Measurements from ENCODE around the gene CNGA2. TPM values are rescaled to one million over a fixed set of nuclear protein-coding genes. Genes with fewer than 3 reads are reported as not detected.

Gene CNGA2
- total RNA-seq, 1 donor from 2014 or later: not detected

GRCh38 chrX:151711787-151712186 is 22.8 kb upstream of the CNGA2 start:
- DNase-seq (ENCODE audit: low spot score): no peak

GRCh38 chrX:151712253-151712652 is 22.3 kb upstream of the CNGA2 start:
- DNase-seq (ENCODE audit: low spot score): peak; percentile 76

GRCh38 chrX:151713849-151714248 is 20.7 kb upstream of the CNGA2 start:
- peak; percentile 57 for DNase-seq (ENCODE audit: low spot score)

GRCh38 chrX:151714362-151714761 is 20.2 kb upstream of the CNGA2 start:
- peak; percentile 26 for DNase-seq (ENCODE audit: low spot score)

GRCh38 chrX:151715752-151716151 is 18.8 kb upstream of the CNGA2 start, which contains the start of gene FATE1:
FATE1 (plus strand) TSS chrX:151716035; CDS start chrX:151716120, 85 bp downstream.
- peak; percentile 14 for DNase-seq (ENCODE audit: low spot score)

- peak; percentile 83 for DNase-seq (ENCODE audit: low spot score)
Measured at GRCh38 chrX:151722241-151722846, 12.2 kb upstream of the CNGA2 start.

GRCh38 chrX:151723156-151723760 is 11.3 kb upstream of the CNGA2 start:
- DNase-seq (ENCODE audit: low spot score): peak; percentile 60

GRCh38 chrX:151724563-151725337 is 9.8 kb upstream of the CNGA2 start:
- DNase-seq (ENCODE audit: low spot score): peak; percentile 64

GRCh38 chrX:151725338-151725614 is 9.3 kb upstream of the CNGA2 start:
- DNase-seq (ENCODE audit: low spot score): peak; percentile 35

- peak; percentile 67 for DNase-seq (ENCODE audit: low spot score)
Measured at GRCh38 chrX:151726751-151727150, 7.8 kb upstream of the CNGA2 start.

- peak; percentile 67 for DNase-seq (ENCODE audit: low spot score)
Measured at GRCh38 chrX:151727346-151727745, 7.2 kb upstream of the CNGA2 start.

- DNase-seq (ENCODE audit: low spot score): peak; percentile 71
Measured at GRCh38 chrX:151729056-151729725, 5.4 kb upstream of the CNGA2 start.

GRCh38 chrX:151735219-151735618 is 673 bp downstream of the CNGA2 start:
- DNase-seq (ENCODE audit: low spot score): peak; percentile 18

- DNase-seq (ENCODE audit: low spot score): peak; percentile 49
Measured at GRCh38 chrX:151736685-151737084, 2.1 kb downstream of the CNGA2 start.

GRCh38 chrX:151737494-151737893 is 2.9 kb downstream of the CNGA2 start:
- peak; percentile 65 for DNase-seq (ENCODE audit: low spot score)

- peak; percentile 59 for DNase-seq (ENCODE audit: low spot score)
Measured at GRCh38 chrX:151738751-151739150, 4.2 kb downstream of the CNGA2 start.

GRCh38 chrX:151741606-151742005 is 7.1 kb downstream of the CNGA2 start:
- peak; percentile 60 for DNase-seq (ENCODE audit: low spot score)

GRCh38 chrX:151742311-151742710 is 7.8 kb downstream of the CNGA2 start:
- peak; percentile 64 for DNase-seq (ENCODE audit: low spot score)

GRCh38 chrX:151743651-151744470 is 9.3 kb downstream of the CNGA2 start:
- DNase-seq (ENCODE audit: low spot score): peak; percentile 77

GRCh38 chrX:151745651-151746050 is 11.1 kb downstream of the CNGA2 start:
- peak; percentile 41 for DNase-seq (ENCODE audit: low spot score)

GRCh38 chrX:151746502-151746901 is 12.0 kb downstream of the CNGA2 start:
- no peak for DNase-seq (ENCODE audit: low spot score)

All from mesenteric fat pad (tissue), 1 donor.